Activated CD8-positive, alpha-beta memory T cell treated with anti-CD3 and anti-CD28 coated beads, Interleukin-2, amount 10 ng/mL, durations not matched to agents 7 days and 5 days (primary cell): Measurements from ENCODE around the gene CCDC154. TPM values are rescaled to one million over a fixed set of nuclear protein-coding genes. Genes with fewer than 3 reads are reported as not detected.

Experiments
- ATAC-seq: fragments of 150-1000 bp; cut with Tn5 transposase; one replicate; pipeline ENCODE4 v1.10.0; 2021; ENCODE audit warnings: moderate library complexity
- CTCF ChIA-PET: fragments of 350-600 bp; sonication (Branson Sonifier 250); formaldehyde crosslinking; loops from one replicate; lab custom pipeline; 2021; ENCODE audit warnings: antibody characterized with exemption; lab: Charles Lee
- DNase-seq: peaks from one replicate; pipeline ENCODE4 v3.0.0-alpha.2; 2020
- H3K27ac Mint-ChIP-seq: one replicate; pipeline ENCODE4 v1.8.0; 2021; ENCODE audit warnings: mild to moderate bottlenecking, mixed read lengths
- H3K27me3 Mint-ChIP-seq: one replicate; pipeline ENCODE4 v1.8.0; 2021; ENCODE audit warnings: mixed read lengths
- H3K36me3 Mint-ChIP-seq: one replicate; pipeline ENCODE4 v1.8.0; 2021; ENCODE audit warnings: mild to moderate bottlenecking, mixed read lengths
- H3K4me1 Mint-ChIP-seq: one replicate; pipeline ENCODE4 v1.8.0; 2021; ENCODE audit warnings: mixed read lengths
- H3K4me3 Mint-ChIP-seq: one replicate; pipeline ENCODE4 v1.8.0; 2021; ENCODE audit warnings: mild to moderate bottlenecking, moderate library complexity, mixed read lengths
- H3K9me3 Mint-ChIP-seq: one replicate; pipeline ENCODE4 v1.8.0; 2022; ENCODE audit warnings: low read depth, mixed read lengths
- total RNA-seq, 2 experiments: library from RNA; stranded (reverse); gene quantifications; one replicate each; pipeline ENCODE4 v1.2.3, GENCODE V29; 2021

The CCDC154 gene
- total RNA-seq, 2 experiments from 2014 or later = 2.0 to 2.9 TPM

GRCh38 chr16:1426734-1427471 is 17.5 kb downstream of the CCDC154 start:
- Mint-ChIP-seq H3K9me3 (no peaks in the 10 kb centered on the region), H3K27me3 (no peaks in the 10 kb centered on the region), H3K4me1 (peaks cover 4% of the 10 kb centered on the region), H3K4me3 (no peak overlapping the region), H3K36me3 (peaks cover 4% of the 10 kb centered on the region), H3K27ac (no peak overlapping the region)
- ATAC-seq (no peak), DNase-seq (no peak)
- CTCF ChIA-PET = interaction anchor here (0.8 kb wide), 1 partner anchor 346 kb away, joined by 3 read pairs; the partner anchor contains the start of genes EME2 and MRPS34

GRCh38 chr16:1425616-1426370 is 18.6 kb downstream of the CCDC154 start:
- CTCF ChIA-PET = no interaction called here
- H3K27ac Mint-ChIP-seq = no peak overlapping the region

GRCh38 chr16:1424028-1424427 is 20.3 kb downstream of the CCDC154 start:
- no peak overlapping the region for H3K27ac Mint-ChIP-seq
- H3K36me3 Mint-ChIP-seq = peaks cover 8% of the 10 kb centered on the region
- peaks cover 24% of the 10 kb centered on the region for H3K4me1 Mint-ChIP-seq
- no peaks in the 10 kb centered on the region for H3K9me3 Mint-ChIP-seq
- ATAC-seq = no peak
- no peak for DNase-seq
- no peak overlapping the region for H3K4me3 Mint-ChIP-seq
- CTCF ChIA-PET = no interaction called here
- H3K27me3 Mint-ChIP-seq = no peaks in the 10 kb centered on the region

More at GRCh38 chr16:1425616-1426370, 18.6 kb downstream of the CCDC154 start:
- no peaks in the 10 kb centered on the region for H3K27me3 Mint-ChIP-seq
- no peaks in the 10 kb centered on the region for H3K9me3 Mint-ChIP-seq
- H3K36me3 Mint-ChIP-seq = peaks cover 4% of the 10 kb centered on the region
- ATAC-seq (no peak), DNase-seq (no peak)
- no peak overlapping the region for H3K4me3 Mint-ChIP-seq
- peaks cover 12% of the 10 kb centered on the region for H3K4me1 Mint-ChIP-seq

- Mint-ChIP-seq H3K4me1 (peaks cover 36% of the 10 kb centered on the region), H3K27ac (peak overlapping the region; percentile 97), H3K9me3 (no peaks in the 10 kb centered on the region), H3K27me3 (no peaks in the 10 kb centered on the region), H3K4me3 (peak overlapping the region; percentile 83), H3K36me3 (peaks cover 10% of the 10 kb centered on the region)
- DNase-seq = no peak
- no peak for ATAC-seq
- CTCF ChIA-PET = interaction anchor here (0.7 to 1.2 kb wide), 2 partner anchors 11 to 284 kb away, joined by 3 read pairs; partner anchors contain the start of gene MAPK8IP3
These were observed 22.3 kb downstream of the CCDC154 start for GRCh38 chr16:1422076-1422475.

- H3K27me3 Mint-ChIP-seq = no peaks in the 10 kb centered on the region
- peaks cover 10% of the 10 kb centered on the region for H3K36me3 Mint-ChIP-seq
- H3K9me3 Mint-ChIP-seq = no peaks in the 10 kb centered on the region
- no peak for ATAC-seq
- DNase-seq = peak; percentile 48
- peaks cover 42% of the 10 kb centered on the region for H3K4me1 Mint-ChIP-seq
- peak overlapping the region; percentile 83 for H3K4me3 Mint-ChIP-seq
- H3K27ac Mint-ChIP-seq = peak overlapping the region; percentile 97
- CTCF ChIA-PET = interaction anchor here (1.0 to 1.7 kb wide), 5 partner anchors 9 to 288 kb away, joined by 3 to 11 read pairs (median 4); partner anchors contain the start of genes JPT2 and MAPK8IP3
These were observed 24.2 kb downstream of the CCDC154 start for GRCh38 chr16:1420111-1420539.

- peak overlapping the region; percentile 18 for H3K4me3 Mint-ChIP-seq
- H3K27me3 Mint-ChIP-seq = no peaks in the 10 kb centered on the region
- no peak for ATAC-seq
- CTCF ChIA-PET = interaction anchor here (0.7 kb wide), 1 partner anchor 35 kb away, joined by 3 read pairs; no protein-coding TSS in a partner anchor
- H3K4me1 Mint-ChIP-seq = peaks cover 48% of the 10 kb centered on the region
- H3K27ac Mint-ChIP-seq = peak overlapping the region; percentile 59
- H3K9me3 Mint-ChIP-seq = no peaks in the 10 kb centered on the region
- DNase-seq = no peak
- peaks cover 6% of the 10 kb centered on the region for H3K36me3 Mint-ChIP-seq
These were observed 27.8 kb downstream of the CCDC154 start for GRCh38 chr16:1416521-1416941.

- DNase-seq = peak; percentile 87
- Mint-ChIP-seq H3K36me3 (peaks cover 4% of the 10 kb centered on the region), H3K4me1 (peaks cover 37% of the 10 kb centered on the region), H3K9me3 (no peaks in the 10 kb centered on the region), H3K4me3 (peak within 1 kb of the TSS; percentile 80), H3K27ac (peak within 1 kb of the TSS; percentile 87), H3K27me3 (no peaks in the 10 kb centered on the region)
- CTCF ChIA-PET = interaction anchor here (0.6 to 1.4 kb wide), 2 partner anchors 46 to 51 kb away, joined by 3 to 9 read pairs; no protein-coding TSS in a partner anchor
- ATAC-seq = peak; percentile 71
These were observed 29.7 kb downstream of the CCDC154 start, which contains the start of gene UNKL for GRCh38 chr16:1414532-1415260. TSS of gene UNKL (minus strand) at chr16:1414704. CDS start at chr16:1414691, 13 bp downstream.

- CTCF ChIA-PET = interaction anchor here (0.7 to 2.3 kb wide), 5 partner anchors 15 to 111 kb away, joined by 3 to 23 read pairs (median 5); no protein-coding TSS in a partner anchor
- H3K9me3 Mint-ChIP-seq = no peaks in the 10 kb centered on the region
These were observed 30.4 kb downstream of the CCDC154 start for GRCh38 chr16:1413684-1414531.

GRCh38 chr16:1412847-1413246 is 31.5 kb downstream of the CCDC154 start:
- Mint-ChIP-seq H3K9me3 (no peaks in the 10 kb centered on the region), H3K27ac (no peak overlapping the region), H3K4me3 (no peak overlapping the region), H3K4me1 (peaks cover 27% of the 10 kb centered on the region), H3K36me3 (peaks cover 1% of the 10 kb centered on the region), H3K27me3 (no peaks in the 10 kb centered on the region)
- DNase-seq (no peak), ATAC-seq (no peak)
- CTCF ChIA-PET = interaction anchor here (0.7 to 2.3 kb wide), 4 partner anchors 16 to 110 kb away, joined by 3 to 23 read pairs (median 4); no protein-coding TSS in a partner anchor

More at GRCh38 chr16:1413684-1414531, 30.4 kb downstream of the CCDC154 start:
- Mint-ChIP-seq H3K4me3 (peak overlapping the region; percentile 80), H3K27ac (peak overlapping the region; percentile 87), H3K36me3 (peaks cover 4% of the 10 kb centered on the region), H3K27me3 (no peaks in the 10 kb centered on the region), H3K4me1 (peaks cover 30% of the 10 kb centered on the region)
- peak; percentile 59 for ATAC-seq
- DNase-seq = peak; percentile 83

GRCh38 chr16:1408171-1408837 is 36.1 kb downstream of the CCDC154 start:
- Mint-ChIP-seq H3K27ac (no peak overlapping the region), H3K4me1 (peaks cover 14% of the 10 kb centered on the region)
- peak; percentile 97 for ATAC-seq

GRCh38 chr16:1407753-1408152 is 36.6 kb downstream of the CCDC154 start:
- H3K27me3 Mint-ChIP-seq = no peaks in the 10 kb centered on the region
- DNase-seq (no peak), ATAC-seq (no peak)
- H3K27ac Mint-ChIP-seq = no peak overlapping the region
- no peaks in the 10 kb centered on the region for H3K9me3 Mint-ChIP-seq
- peaks cover 2% of the 10 kb centered on the region for H3K36me3 Mint-ChIP-seq
- H3K4me1 Mint-ChIP-seq = peaks cover 11% of the 10 kb centered on the region
- peak overlapping the region; percentile 75 for H3K4me3 Mint-ChIP-seq
- CTCF ChIA-PET = interaction anchor here (0.8 to 2.2 kb wide), 4 partner anchors 29 to 316 kb away, joined by 3 to 14 read pairs (median 5); partner anchors contain the start of gene MAPK8IP3

More at GRCh38 chr16:1408171-1408837, 36.1 kb downstream of the CCDC154 start:
- DNase-seq = peak; percentile 95
- no peaks in the 10 kb centered on the region for H3K9me3 Mint-ChIP-seq
- CTCF ChIA-PET = interaction anchor here (1.1 to 2.2 kb wide), 3 partner anchors 45 to 315 kb away, joined by 3 to 14 read pairs (median 7); partner anchors contain the start of gene MAPK8IP3
- peak overlapping the region; percentile 75 for H3K4me3 Mint-ChIP-seq
- H3K36me3 Mint-ChIP-seq = peaks cover 1% of the 10 kb centered on the region
- no peaks in the 10 kb centered on the region for H3K27me3 Mint-ChIP-seq
